ENCODE results near the gene LRRC36.
"Not testable (repeated sequence)": the region's sequence is repeated elsewhere in the genome, so short reads cannot be mapped to it uniquely, and the experiment has no call there.

The LRRC36 gene

DNA sequence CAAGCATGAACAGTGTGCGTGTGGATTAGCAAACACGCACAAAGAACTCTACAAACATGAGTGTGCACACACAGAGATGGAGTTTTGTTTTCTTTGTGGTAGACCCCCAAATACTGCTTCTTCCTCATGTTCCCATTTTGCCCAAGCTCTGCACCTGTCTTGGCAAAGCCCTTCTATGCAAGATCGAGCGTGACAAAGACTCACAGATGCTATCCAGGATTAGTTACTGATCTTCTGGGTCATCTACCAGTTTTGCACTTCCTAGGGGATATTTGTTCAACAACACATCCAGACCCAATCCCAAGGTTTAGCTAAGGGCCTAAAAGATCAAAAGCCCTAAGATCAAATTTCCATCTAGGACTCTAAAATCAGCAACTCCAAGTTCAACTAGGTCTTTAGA, 16.0 kb downstream of the LRRC36 start:
- no peak for DNase-seq (ENCODE audit: low read depth)

DNA sequence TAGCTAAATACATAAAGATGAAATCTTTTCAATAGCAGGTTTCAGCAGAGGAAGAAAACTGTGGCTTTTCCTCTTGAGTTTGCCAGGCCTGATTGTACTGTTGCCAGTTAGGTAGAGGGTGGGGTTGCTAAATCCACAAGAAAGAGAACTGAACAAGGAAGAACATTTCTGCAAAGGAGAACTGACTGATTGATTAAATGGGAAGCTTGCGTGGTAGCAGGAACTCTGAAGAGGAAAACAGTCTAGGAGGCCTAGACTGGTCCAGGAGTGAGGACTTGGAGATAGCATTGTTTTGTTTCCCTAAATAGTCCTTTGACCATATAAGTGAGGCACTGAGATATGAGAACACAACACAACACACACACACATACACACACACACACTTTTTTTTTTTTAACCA, 18.8 kb downstream of the LRRC36 start:
- DNase-seq (ENCODE audit: low read depth), result no peak

DNA sequence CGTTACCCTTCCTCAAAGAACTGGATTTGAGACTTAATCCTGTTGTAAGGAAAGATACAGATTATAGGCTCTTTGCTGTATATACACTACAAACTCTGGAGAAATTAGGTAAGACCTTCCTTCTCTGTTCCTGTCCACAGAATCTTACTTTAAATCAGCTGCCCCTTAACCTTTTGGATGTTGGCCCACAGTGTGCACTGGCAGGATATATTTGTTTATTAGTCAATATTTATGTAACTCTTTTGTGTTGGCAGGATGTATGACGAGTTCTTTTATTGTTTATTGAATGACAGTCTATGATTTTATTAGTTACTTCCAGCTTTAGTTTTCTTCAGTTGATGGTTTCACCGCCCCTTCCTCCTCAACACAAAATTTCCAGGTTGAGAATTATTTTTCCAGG, 19.7 kb downstream of the LRRC36 start:
- DNase-seq (ENCODE audit: low read depth), result no peak

DNA sequence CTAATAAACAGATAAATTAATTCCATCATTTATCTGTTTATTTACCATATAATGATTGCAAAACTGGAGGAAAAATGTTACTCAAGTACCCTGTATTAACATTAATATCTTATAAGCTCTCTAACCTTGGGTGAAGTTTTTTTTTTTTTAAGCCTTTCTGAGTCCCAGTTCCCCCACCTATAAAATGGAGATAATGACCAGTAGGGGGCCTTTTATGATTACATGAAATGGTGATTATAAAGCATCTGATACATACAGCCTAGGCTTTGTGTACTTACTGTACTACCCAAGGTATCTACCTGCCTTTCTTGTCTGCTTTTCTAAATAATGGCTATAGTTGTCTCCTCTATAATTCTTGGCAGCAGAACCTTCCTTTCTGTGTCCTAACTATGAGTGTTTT, 22.6 kb downstream of the LRRC36 start:
- no peak for DNase-seq (ENCODE audit: low read depth)

DNA sequence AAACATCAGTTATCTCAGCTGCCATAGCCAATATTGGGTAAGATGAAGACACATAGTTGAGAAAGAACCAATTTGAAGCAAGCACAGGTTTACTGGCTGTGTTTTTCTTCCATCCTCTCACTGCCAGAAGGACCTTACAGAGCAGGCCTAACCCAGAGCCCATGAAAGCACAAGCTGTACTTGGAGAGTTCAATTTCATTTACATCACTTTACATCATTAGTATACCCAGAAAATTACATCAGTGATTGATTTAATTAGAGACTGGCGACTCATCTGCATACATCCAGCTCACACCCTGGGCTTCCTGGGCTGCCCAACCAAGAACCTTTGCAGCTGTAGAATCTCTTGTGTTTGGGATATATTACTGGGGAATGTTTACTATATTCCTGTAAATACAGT, 23.7 kb downstream of the LRRC36 start:
- DNase-seq (ENCODE audit: low read depth), result no peak

DNA sequence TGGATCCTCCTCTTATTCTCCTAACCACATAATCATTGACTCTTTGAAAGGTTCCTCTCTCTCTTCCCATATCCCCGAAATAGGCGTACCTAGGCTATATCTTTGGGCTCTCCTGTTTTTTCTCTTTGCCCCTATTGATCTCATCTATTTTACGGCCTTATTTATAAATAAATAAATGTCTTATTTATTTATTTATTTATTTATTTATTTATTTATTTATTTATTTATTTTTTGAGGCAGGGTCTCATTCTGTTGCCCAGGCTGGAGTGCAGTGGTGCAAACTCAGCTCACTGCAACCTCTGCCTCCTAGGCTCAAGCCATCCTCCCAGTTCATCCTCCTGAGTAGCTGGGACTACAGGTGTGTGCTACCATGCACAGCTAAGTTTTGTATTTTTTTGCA, 25.8 kb downstream of the LRRC36 start:
- DNase-seq (ENCODE audit: low read depth), result not testable (repeated sequence)

DNA sequence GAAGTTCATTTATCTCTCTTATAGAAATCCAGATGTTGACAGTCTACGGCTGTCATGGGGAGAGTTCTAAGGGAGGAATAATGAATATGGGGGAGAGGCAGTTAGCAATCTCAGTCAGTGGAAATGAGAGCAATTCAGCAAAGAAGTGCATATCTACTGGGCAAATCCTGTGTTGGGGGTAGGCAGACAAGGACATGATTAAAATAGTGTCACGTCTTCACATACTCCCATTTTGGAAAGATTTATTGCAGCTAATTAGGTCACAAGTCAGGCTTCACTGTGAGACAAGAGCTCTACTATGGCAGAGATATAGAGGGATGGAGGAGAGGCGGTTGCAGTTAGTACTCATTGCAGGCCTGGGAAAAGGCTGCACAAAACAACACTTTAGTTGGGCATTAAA, 29.8 kb downstream of the LRRC36 start:
- DNase-seq (ENCODE audit: low read depth), result no peak

DNA sequence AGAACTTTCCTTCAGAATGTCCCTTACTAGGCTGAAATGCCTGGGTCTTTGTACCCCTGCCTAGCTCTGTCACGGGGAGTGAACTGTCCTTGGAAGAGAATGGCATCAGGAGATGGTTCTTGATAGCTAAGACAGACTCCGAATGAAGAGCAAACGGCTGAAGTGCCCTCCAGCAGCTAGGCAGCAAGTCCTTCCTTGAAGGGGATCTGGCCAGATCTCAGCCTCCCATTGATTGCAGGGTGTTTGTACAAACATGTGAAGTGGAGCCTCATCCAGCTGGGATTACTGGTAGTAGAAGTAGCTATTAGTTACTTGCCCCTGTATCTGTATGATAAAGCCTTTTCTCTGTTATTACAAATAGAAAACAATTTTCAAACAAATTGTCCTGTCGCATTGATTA, 30.9 kb downstream of the LRRC36 start:
- no peak for DNase-seq (ENCODE audit: low read depth)

DNA sequence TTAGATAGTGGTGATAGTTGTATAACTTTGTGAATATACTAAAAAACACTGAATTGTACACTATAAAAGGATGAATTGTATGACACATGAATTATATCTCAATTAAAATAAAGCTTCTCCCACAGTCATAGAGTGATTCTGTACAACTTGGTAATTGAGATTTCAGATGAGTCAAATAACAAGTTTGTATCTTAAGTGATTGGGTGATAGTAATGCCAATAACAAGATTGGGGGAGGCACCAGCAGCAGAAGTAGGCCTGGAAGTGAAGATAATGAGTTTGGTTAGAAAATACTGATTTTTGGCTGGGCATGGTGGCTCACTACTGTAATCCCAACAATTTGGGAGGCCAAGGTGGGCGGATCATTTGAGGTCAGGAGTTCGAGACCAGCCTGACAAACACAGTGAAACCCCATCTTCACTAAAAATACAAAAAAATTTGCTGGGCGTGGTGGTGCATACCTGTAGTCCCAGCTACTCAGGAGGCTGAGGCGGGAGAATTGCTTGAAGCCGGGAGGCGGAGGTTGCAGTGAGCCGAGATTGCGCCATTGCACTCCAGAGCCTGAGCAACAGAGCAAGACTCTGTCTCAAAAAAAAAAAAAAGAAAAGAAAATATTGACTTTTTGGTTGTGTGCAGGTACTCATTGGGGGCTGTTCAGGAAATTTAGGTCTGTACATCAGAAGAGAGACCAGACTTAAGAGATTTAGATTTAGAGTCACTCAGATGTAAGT, 33.1 kb downstream of the LRRC36 start:
- DNase-seq (ENCODE audit: low read depth), result not testable (repeated sequence)

DNA sequence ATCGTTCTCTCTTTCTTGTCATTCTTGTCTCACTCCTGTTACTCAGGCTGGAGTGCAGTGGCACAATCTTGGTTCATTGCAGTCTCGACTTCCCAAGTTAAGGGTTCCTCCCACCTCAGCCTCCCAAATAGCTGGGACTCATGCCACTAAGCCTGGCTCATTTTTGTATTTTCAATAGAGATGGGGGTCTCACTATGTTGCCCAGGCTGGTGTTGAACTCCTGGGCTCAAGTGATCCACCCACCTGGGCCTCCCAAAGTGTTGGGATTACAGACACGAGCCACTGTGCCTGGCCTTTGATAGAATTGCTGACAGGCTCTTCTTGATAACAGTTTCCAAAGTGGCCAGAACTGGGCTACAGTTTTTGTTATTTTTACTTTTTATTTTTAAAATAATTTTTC, 34.4 kb downstream of the LRRC36 start:
- no peak for DNase-seq (ENCODE audit: low read depth)

DNA sequence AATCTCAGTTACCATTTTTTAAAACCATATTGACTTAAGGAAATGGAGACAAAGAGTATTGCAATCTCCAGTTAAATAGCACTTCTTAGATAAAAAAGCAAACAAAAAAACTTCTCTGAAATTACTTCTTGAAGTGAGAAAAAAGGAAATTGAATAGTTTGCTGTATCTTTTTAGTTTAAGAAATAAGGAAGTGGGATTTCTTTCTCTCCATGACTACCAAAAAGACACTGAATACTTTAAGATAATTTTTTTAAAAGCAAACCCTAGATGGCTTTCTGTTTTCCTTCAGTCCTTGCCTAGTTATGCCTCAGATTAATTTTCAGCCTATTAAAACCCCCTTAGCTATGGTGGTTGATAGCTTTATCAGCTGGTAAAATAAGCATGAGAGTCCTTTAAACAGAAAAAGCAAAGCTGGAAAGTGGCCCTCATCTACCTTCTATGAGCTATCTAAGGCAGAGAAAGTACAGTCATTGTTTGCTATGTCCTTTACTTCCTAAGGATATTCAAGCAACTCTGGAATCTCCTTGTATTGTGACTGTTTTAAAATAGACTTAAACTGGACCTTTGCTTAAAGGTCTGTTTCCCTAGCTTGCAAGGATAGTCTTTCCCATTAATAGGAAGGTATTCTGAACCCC, 38.1 kb downstream of the LRRC36 start:
- DNase-seq (ENCODE audit: low read depth), result no peak

DNA sequence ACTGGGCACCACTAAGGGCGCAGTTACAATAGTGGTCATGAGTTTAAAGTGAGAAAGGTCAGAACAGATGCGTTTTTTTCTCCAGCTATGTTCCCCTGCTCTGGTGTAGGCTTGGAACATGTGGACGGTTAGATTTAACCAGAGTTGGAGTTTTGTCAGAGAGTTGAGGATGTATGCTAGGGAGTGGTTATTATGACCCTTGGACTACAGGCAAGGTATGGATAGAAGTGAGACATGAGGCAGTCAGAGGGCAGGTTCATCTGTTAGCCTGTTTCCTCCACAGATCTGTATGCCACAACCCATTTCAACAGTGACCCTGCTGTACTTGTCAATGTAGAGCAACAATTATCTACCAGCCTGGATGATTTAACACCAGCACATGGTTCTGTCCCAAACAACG, 44.0 kb downstream of the LRRC36 start:
- no peak for DNase-seq (ENCODE audit: low read depth)

DNA sequence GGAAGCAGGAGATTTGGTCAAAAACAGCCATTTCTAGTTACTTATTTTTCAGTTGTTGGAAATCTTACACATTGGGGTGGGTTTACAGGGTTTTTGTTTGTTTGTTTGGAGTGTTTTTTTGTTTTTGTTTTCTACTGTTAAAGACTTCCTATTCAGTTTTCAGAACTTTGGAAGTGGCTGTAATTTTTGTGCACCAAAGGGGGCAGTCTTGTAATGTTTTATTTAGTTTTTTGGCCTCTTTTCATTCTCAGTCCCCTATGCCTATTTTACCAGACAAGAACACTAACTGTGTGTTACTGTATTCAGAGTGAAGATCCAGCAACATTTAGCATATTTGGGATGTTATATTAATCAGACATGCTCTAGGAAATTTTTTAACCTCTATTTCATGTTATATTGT, 46.0 kb downstream of the LRRC36 start:
- no peak for DNase-seq (ENCODE audit: low read depth)

DNA sequence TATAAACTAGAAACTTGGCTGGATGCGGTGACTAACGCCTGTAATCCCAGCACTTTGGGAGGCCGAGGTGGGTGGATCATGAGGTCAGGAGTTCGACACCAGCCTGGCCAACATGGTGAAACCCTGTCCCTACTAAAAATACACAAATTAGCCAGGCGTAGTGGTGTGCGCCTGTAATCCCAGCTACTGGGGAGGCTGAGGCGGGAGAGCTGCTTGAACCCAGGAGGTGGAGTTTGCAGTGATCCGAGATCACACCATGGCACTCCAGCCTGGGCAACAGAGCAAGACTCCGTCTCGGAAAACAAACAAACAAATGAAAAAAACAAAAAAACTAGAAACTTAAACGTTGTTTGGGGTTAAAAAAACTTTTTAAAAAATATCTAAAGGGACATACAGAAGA, 49.4 kb downstream of the LRRC36 start:
- DNase-seq (ENCODE audit: low read depth), result not testable (repeated sequence)

DNA sequence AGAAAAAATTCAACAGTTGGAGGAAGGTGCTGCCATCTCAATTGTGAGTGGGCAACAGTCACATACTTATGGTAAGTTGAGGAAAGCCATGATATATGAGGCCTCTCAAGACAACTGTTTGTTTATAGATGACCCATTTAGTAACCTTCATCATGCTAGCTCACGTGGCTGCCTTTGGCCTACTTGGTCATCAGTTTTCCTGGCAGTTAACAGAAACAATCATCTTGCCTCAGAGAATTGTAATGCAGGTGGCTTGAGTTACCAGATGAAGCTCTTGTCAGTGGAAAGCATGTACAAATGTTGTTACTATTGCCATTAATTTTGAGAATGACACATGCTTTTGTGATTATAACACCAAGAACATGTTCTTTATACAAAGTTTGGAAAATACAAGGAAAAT, 52.0 kb downstream of the LRRC36 start:
- no peak for DNase-seq (ENCODE audit: low read depth)

DNA sequence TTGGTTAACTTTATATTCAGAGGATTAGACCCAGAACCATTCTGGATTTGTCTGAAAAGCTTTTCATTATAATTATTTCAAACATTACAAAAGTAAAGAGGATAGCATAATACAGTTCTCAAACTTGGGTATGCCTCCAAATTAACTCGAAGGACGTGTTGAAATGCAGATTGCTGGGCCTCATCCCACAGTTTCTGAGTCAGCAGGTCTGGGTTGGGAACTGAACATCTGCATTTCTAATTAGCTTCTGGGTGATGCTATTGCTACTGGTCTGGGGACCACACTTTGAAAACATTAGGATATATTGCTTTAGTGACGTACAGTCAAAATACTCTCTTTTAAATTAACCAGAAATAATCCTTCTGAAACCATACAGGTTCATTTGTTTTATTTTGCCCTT, 56.7 kb downstream of the LRRC36 start:
- DNase-seq (ENCODE audit: low read depth), result no peak

DNA sequence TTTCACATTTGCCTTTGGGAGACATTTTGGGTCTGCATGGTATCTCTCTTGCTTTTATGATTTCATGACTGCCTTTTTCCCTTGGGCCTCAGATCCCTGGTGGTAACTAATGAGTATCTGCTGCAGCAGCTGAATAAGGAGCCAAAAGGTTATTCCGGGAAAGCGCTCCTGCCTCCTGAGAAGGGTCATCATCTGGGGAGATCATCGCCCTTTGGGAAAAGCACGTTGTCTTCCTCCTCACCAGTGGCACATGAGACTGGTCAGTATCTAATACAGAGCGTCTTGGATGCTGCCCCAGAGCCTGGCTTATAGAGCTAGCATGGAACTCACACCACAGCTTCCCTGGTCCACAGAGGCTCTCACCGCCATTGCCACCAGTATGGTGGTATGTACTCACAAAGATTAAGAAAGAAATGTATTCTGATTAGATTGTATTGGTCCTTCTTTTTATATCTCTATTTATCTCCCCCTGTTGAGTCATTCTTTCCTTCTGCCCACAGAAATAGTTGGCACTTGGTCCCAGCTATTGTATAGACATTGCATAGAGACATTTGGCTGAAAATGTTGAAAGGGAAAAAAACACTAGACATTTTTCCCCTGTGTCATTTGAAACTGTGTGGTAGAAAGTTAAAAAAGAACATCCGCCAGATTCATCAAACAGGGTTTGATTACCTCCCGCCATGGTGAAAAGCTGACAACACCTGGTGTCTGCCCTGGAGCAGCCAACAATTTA, 58.3 kb downstream of the LRRC36 start:
- no peak for DNase-seq (ENCODE audit: low read depth)

DNA sequence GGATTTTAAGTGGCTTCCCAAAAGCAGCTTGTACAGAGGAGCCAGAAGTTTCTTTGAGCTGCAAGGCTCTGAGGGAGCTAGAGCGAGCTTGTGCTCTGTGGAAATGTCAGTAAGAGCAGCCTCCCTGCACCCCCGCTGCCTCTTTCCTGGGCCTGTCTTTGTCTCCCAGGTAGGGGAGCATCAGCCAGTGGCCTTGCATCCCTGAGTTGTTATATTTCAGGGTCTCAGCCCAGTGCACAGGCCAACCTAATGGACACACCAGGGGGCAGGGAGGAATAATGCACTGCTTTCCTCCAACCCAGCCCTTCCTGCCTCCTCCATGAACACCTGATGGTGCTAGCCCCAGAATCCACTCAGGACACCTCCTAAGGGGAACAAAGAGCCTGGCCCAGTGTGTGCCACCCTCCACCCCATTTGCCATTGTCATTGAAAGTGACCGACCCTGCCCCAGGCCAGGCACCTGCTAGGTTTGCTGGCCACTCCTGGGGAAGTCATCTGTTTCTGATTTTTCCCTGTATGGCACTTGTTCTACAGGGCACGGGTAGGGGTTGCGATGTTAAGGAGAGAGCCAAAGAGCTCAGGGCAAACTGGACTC, 60.3 kb downstream of the LRRC36 start:
- no peak for DNase-seq (ENCODE audit: low read depth)

DNA sequence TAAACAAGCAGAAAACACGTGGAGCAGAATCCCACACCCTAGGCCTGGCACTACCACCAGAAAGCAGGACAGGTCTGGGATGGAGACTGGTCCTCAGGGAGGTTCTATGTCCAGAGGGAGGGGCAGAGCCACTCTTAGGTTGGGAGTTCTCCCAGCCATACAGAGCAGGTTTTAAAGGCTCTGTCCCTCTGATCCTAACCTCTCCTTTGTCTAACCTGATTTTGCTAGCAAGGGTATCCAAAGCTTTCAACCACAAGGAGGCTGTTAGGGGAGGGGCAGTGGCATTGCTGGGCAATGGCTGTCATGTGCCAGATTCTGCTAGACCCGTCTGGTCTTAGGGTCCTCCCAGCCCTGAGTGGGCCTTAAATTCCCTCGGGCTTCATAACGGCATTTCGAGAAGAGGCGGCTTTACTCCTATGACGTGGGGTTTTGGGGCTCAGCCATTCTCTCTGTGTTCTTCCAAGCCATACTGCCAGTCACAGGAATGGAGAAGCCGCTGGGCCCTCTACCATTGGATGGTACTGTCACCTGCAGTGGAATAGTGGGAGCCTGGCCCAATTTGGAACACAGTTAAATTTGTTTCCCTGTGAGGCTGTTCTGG, 61.0 kb downstream of the LRRC36 start:
- DNase-seq (ENCODE audit: low read depth), result no peak

DNA sequence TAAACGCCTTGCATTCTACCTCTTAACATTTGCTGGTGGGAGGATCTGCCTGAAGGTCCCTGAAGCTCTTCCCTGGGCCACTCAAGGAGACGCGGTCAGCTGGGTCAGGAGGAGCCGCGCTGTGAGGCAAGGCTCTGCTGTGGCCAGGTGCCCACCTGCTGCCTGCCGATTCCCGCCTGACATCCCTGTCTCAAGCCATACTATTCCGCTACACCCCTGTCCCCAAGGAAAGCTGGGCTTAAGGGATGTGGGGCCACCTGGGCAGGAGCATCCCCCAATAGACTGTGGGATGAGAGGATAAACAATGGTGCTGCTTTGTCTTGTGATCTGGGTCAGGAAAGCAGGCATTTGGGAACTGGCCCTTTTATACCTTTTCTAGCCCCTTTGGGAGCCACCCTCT, 61.6 kb downstream of the LRRC36 start:
- no peak for DNase-seq (ENCODE audit: low read depth)

DNA sequence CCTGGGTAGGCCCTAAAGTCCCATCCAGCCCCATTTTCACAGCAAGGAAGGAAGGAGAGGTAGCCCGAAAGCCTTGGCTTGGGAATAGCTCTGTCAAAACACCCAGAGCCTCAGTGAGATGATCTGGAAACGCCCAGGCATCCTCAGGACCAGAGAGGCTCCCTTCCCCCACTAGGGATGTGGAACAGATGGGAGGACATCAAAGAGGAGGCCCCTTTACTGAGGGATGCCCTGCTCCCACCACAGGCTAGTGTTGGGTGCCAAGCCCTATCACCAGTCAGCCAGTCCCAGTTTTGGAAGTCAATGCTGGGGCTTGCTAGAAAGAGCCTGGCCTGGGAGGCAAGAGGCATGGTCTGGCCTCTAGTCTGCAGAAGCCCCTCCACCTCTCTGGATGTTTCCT, 62.0 kb downstream of the LRRC36 start:
- DNase-seq (ENCODE audit: low read depth), result no peak
